GM19438 (cell line): Measurements from ENCODE around the gene YTHDF2.
"Not testable (repeated sequence)": the region's sequence is repeated elsewhere in the genome, so short reads cannot be mapped to it uniquely, and the experiment has no call there.

ENCODE experiments used
- ATAC-seq: cut with Tn5 transposase; IDR thresholded peaks from one replicate; pipeline ENCODE4 v1.9.1; 2021; ENCODE audit warnings: low read depth; ENCODE audit not compliant: unreplicated experiment

The YTHDF2 gene

GRCh38 chr1:28758420-28758819 lies 21.7 kb downstream of the YTHDF2 start:
- no peak for ATAC-seq

- ATAC-seq: no peak
Observed at GRCh38 chr1:28759257-28759656, 22.5 kb downstream of the YTHDF2 start.

DNA sequence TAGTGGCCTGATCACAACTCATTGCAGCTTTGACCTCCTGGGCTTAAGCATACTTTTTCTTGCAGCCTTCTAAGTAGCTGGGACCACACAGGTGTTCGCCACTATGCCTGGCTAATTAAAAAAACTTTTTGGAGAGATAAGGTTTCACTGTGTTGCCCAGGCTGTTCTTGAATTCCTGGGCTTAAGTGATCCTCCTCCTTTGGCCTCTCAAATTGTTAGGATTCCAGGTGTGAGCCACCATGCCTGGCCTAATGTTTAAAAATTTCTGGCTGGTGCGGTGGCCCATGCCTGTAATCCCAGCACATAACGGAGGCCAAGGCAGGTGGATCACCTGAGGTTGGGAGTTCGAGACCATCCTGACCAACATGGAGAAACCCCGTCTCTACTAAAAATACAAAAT lies 24.4 kb downstream of the YTHDF2 start:
- no peak for ATAC-seq

- ATAC-seq: no peak
Observed at GRCh38 chr1:28766532-28767183, 29.9 kb downstream of the YTHDF2 start.

DNA sequence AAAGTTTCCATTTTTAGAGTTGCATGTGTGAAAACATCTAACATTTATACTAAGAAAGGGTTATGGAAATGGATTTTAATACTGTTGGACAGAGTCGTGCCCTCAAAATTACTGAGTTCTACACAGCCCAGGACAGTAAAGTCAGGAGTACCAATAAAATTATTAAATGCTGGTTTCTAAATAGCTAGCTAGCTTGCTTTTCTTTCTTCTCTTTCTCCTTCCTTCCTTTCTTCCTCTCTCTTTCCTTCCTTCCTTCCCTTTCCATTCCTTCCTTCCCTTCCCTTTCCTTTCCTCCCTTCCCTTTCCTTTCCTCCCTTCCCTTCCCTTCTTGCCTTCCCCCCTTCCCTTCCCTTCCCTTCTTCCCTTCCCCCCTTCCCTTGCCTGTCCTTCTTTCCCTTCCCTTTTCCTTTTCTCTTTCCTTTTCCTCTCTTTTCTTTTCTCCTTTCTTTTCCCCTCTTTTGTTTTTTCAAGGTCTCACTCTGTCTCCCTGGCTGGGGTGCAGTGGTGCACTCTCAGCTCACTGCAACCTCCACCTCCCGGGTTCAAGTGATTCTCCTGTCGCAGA lies 33.9 kb downstream of the YTHDF2 start:
- ATAC-seq: no peak

DNA sequence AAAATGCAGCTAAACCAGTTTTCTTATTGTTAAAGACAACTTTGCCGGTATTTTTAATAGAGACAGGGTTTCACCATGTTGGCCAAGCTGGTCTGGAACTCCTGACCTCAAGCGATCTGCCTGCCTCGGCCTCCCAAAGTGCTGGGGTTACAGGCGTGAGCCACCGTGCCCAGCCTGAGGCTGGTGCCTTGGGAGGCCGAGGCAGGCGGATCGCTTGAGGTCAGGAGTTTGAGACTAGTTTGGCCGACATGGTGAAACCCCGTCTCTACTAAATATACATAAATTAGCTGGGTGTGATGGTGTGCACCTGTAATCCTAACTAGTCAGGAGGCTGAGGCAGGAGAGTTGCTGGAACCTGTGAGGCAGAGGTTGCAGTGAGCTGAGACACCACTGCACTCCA lies 35.2 kb downstream of the YTHDF2 start:
- ATAC-seq: not testable (repeated sequence)

- no peak for ATAC-seq
Observed at GRCh38 chr1:28773105-28773504, 36.4 kb downstream of the YTHDF2 start.

GRCh38 chr1:28775121-28775942 lies 38.6 kb downstream of the YTHDF2 start:
- no peak for ATAC-seq

DNA sequence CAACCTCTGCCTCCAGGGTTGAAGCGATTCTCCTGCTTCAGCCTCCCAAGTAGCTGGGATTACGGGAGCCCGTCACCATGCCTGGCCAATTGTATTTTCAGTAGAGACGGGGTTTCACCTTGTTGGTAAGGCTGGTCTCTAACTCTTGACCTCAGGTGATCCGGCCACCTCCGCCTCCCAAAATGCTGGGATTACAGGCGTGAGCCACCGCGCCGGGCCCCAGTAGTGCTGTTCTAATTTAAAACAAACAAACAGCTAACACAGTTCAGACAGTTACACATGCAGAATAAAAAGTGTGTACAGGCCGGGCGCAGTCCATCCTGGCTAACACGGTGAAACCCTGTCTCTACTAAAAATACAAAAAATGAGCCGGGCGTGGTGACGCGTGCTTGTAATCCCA lies 39.6 kb downstream of the YTHDF2 start:
- no peak for ATAC-seq

DNA sequence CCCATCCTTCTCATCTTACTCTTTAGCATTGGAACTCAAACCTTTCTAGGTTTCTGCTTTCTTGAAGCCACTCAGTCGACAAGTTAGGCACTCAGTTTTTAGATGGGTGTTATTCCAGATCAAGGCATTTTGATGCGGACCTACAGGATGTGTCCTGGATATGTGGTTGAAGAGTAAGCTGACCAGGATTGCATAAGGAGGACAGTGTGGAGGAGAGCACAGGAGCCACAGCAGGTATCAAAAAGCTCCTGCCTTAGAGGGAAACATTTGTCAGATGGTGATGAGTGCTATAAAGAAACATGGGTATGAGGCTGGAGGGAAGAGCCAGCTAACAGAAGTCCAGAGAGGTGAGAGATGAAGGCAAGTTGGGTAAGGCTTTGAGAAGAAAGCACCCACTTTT lies 41.3 kb downstream of the YTHDF2 start:
- no peak for ATAC-seq

- ATAC-seq: no peak
Observed at GRCh38 chr1:28779751-28780408, 43.1 kb downstream of the YTHDF2 start.

GRCh38 chr1:28781305-28781704 lies 44.6 kb downstream of the YTHDF2 start:
- no peak for ATAC-seq

DNA sequence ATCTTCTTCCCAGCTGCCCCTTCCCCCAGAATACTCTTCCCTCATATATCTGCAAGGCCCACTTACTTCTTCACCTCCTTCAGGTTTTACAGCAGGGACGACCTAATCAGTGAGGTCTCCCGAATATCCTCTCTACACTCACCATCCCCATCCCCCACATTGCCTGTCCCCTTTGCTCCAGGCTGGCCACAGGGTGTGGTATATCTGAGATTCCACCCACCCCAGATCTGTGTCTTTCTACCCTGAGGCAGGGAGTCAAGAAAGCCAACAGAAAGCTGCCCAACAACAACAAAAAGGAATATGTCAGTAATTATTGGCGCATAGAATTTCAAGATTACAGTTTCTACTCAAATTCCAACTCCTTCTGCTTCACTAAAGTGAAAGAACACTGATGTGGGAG lies 45.3 kb downstream of the YTHDF2 start:
- no peak for ATAC-seq

DNA sequence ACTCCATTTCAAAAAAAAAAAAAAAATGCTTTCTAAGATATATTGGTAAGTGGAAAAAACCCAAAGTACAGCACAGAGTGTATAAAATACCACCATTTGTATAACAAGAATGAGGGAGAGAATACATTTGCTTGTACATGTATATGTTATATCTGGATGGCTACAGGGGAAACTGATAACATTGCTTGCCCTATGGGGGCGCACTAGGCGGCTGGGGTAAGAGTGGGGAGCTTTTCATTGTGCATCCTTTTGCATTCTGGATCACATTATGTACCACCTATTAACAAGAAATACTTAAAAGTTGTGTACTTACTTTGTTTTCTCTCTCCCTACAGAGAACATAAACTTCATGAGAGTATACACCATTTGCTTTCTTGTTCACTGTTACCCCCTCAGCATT lies 46.6 kb downstream of the YTHDF2 start:
- ATAC-seq: no peak

- ATAC-seq: no peak
Observed at GRCh38 chr1:28789412-28789811, 52.7 kb downstream of the YTHDF2 start.

DNA sequence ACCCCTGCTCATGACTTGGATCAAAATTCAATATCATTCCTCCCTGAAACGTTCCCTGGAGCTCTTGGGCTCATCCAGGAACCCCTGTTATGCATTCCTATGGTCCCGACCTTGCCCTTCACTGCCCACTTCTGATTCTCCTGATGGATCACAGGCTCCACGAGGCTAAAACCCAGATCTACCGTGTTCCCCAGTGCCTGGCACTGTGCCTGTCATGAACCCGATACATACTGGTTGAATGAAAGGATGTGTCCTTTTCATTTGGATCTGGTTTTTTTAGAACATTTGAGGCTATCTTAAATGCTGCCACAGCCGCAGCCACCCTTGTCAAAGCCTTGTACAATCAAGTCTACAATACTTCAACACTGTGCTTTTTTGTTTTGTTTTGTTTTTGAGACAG lies 53.1 kb downstream of the YTHDF2 start:
- no peak for ATAC-seq

- no peak for ATAC-seq
Observed at GRCh38 chr1:28790377-28791035, 53.8 kb downstream of the YTHDF2 start.

DNA sequence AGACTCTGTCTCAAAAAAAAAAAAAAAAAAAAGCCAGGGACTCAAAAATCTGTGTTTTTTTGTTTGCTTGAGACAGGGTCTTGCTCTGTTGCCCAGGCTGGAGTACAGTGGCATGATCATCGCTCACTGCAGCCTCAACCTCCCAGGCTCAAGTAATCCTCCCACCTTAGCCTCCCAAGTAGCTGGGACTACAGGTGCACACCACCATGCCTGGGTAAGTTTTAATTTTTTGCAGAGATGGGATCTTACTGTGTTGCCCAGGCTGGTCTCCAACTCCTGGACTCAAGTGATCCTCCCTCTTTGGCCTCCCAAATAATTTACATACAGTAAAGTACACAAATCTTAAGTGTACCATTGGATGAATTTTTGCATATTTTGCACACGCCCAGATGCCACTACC lies 55.2 kb downstream of the YTHDF2 start:
- ATAC-seq: not testable (repeated sequence)

- ATAC-seq: no peak
Observed at GRCh38 chr1:28792644-28793121, 55.9 kb downstream of the YTHDF2 start.

GRCh38 chr1:28794582-28794981 lies 57.8 kb downstream of the YTHDF2 start:
- ATAC-seq: not testable (repeated sequence)
